Activated T-cell treated with anti-CD3 and anti-CD28 coated beads, Interleukin-2, amount 50 U/mL, for 24 hours (primary cell): Measurements from ENCODE around the gene SP140.
"Not testable (repeated sequence)": the region's sequence is repeated elsewhere in the genome, so short reads cannot be mapped to it uniquely, and the experiment has no call there.

Experiments
- DNase-seq: peaks from one replicate; pipeline ENCODE4 v3.0.0-alpha.2; 2020
- H3K27ac Mint-ChIP-seq: 2 replicates; pipeline ENCODE4 v1.8.0; 2020; ENCODE audit warnings: mild to moderate bottlenecking, mixed read lengths
- H3K27me3 Mint-ChIP-seq: 2 replicates; pipeline ENCODE4 v1.8.0; 2020; ENCODE audit warnings: mixed read lengths
- H3K36me3 Mint-ChIP-seq: 2 replicates; pipeline ENCODE4 v1.8.0; 2020; ENCODE audit warnings: low read depth, mixed read lengths
- H3K4me1 Mint-ChIP-seq: 2 replicates; pipeline ENCODE4 v1.8.0; 2020; ENCODE audit warnings: low read depth, mixed read lengths
- H3K4me3 Mint-ChIP-seq: 2 replicates; pipeline ENCODE4 v1.8.0; 2020; ENCODE audit warnings: mild to moderate bottlenecking, moderate library complexity, mixed read lengths
- H3K9me3 Mint-ChIP-seq: 2 replicates; pipeline ENCODE4 v1.8.0; 2020; ENCODE audit warnings: mixed read lengths

SP140 gene

GRCh38 chr2:230322561-230323384 lies 97.2 kb downstream of the SP140 start:
- DNase-seq: no peak
- peaks cover 5% of the 10 kb centered on the region for H3K9me3 Mint-ChIP-seq
- H3K36me3 Mint-ChIP-seq: peaks cover 29% of the 10 kb centered on the region
- H3K27ac Mint-ChIP-seq: no peak overlapping the region
- H3K27me3 Mint-ChIP-seq: no peaks in the 10 kb centered on the region
- H3K4me1 Mint-ChIP-seq: peaks cover 75% of the 10 kb centered on the region
- no peak overlapping the region for H3K4me3 Mint-ChIP-seq

- no peaks in the 10 kb centered on the region for H3K27me3 Mint-ChIP-seq
- peaks cover 5% of the 10 kb centered on the region for H3K9me3 Mint-ChIP-seq
- H3K27ac Mint-ChIP-seq: no peak overlapping the region
- peaks cover 26% of the 10 kb centered on the region for H3K36me3 Mint-ChIP-seq
- H3K4me1 Mint-ChIP-seq: peaks cover 72% of the 10 kb centered on the region
- H3K4me3 Mint-ChIP-seq: no peak overlapping the region
- no peak for DNase-seq
Observed at GRCh38 chr2:230323385-230324106, 98.0 kb downstream of the SP140 start.

GRCh38 chr2:230324503-230324902 lies 99.0 kb downstream of the SP140 start:
- H3K9me3 Mint-ChIP-seq: peaks cover 5% of the 10 kb centered on the region
- no peaks in the 10 kb centered on the region for H3K27me3 Mint-ChIP-seq
- H3K4me1 Mint-ChIP-seq: peaks cover 72% of the 10 kb centered on the region
- H3K4me3 Mint-ChIP-seq: no peak overlapping the region
- peaks cover 35% of the 10 kb centered on the region for H3K36me3 Mint-ChIP-seq
- DNase-seq: no peak
- H3K27ac Mint-ChIP-seq: peak overlapping the region; percentile 99

- peak overlapping the region; percentile 94 for H3K4me3 Mint-ChIP-seq
- peaks cover 75% of the 10 kb centered on the region for H3K4me1 Mint-ChIP-seq
- peak overlapping the region; percentile 99 for H3K27ac Mint-ChIP-seq
- peak; percentile 32 for DNase-seq
- peaks cover 3% of the 10 kb centered on the region for H3K9me3 Mint-ChIP-seq
- no peaks in the 10 kb centered on the region for H3K27me3 Mint-ChIP-seq
- H3K36me3 Mint-ChIP-seq: peaks cover 41% of the 10 kb centered on the region
Observed at GRCh38 chr2:230325316-230326243, 100.0 kb downstream of the SP140 start.

GRCh38 chr2:230326453-230327417 lies 101.2 kb downstream of the SP140 start, which contains the start of gene SP140L:
Gene SP140L, plus strand, starts transcription at chr2:230327193. Its CDS starts 77 bp downstream, at chr2:230327270.
- no peaks in the 10 kb centered on the region for H3K27me3 Mint-ChIP-seq
- peaks cover 76% of the 10 kb centered on the region for H3K4me1 Mint-ChIP-seq
- peak within 1 kb of the TSS; percentile 94 for H3K4me3 Mint-ChIP-seq
- peak within 1 kb of the TSS; percentile 99 for H3K27ac Mint-ChIP-seq
- H3K36me3 Mint-ChIP-seq: peaks cover 49% of the 10 kb centered on the region
- DNase-seq: peak; percentile 83
- H3K9me3 Mint-ChIP-seq: peaks cover 3% of the 10 kb centered on the region

- H3K27me3 Mint-ChIP-seq: no peaks in the 10 kb centered on the region
- peak overlapping the region; percentile 99 for H3K27ac Mint-ChIP-seq
- no peak for DNase-seq
- H3K36me3 Mint-ChIP-seq: peaks cover 58% of the 10 kb centered on the region
- H3K9me3 Mint-ChIP-seq: peaks cover 3% of the 10 kb centered on the region
- H3K4me1 Mint-ChIP-seq: peaks cover 76% of the 10 kb centered on the region
- H3K4me3 Mint-ChIP-seq: peak overlapping the region; percentile 94
Observed at GRCh38 chr2:230327418-230328154, 102.0 kb downstream of the SP140 start.

GRCh38 chr2:230328155-230328458 lies 102.6 kb downstream of the SP140 start:
- Mint-ChIP-seq H3K9me3 (no peaks in the 10 kb centered on the region), H3K36me3 (peaks cover 63% of the 10 kb centered on the region), H3K27me3 (no peaks in the 10 kb centered on the region), H3K4me3 (peak overlapping the region; percentile 94), H3K27ac (peak overlapping the region; percentile 82), H3K4me1 (peaks cover 76% of the 10 kb centered on the region)
- no peak for DNase-seq

- Mint-ChIP-seq H3K9me3 (peaks cover 6% of the 10 kb centered on the region), H3K27me3 (no peaks in the 10 kb centered on the region), H3K36me3 (peaks cover 77% of the 10 kb centered on the region), H3K27ac (peak overlapping the region; percentile 51), H3K4me3 (peak overlapping the region; percentile 94), H3K4me1 (peaks cover 92% of the 10 kb centered on the region)
- no peak for DNase-seq
Observed at GRCh38 chr2:230329946-230330605, 104.5 kb downstream of the SP140 start.

- DNase-seq: no peak
- Mint-ChIP-seq H3K36me3 (peaks cover 80% of the 10 kb centered on the region), H3K27ac (peak overlapping the region; percentile 51), H3K9me3 (peaks cover 6% of the 10 kb centered on the region), H3K4me1 (peaks cover 92% of the 10 kb centered on the region), H3K4me3 (peak overlapping the region; percentile 94), H3K27me3 (no peaks in the 10 kb centered on the region)
Observed at GRCh38 chr2:230330725-230331124, 105.2 kb downstream of the SP140 start.

GRCh38 chr2:230335461-230335863 lies 109.9 kb downstream of the SP140 start:
- Mint-ChIP-seq H3K36me3 (peaks cover 66% of the 10 kb centered on the region), H3K4me3 (peak overlapping the region; percentile 59), H3K9me3 (peaks cover 9% of the 10 kb centered on the region), H3K27me3 (no peaks in the 10 kb centered on the region), H3K27ac (peak overlapping the region; percentile 88), H3K4me1 (peaks cover 66% of the 10 kb centered on the region)
- DNase-seq: no peak

- Mint-ChIP-seq H3K9me3 (peaks cover 9% of the 10 kb centered on the region), H3K27me3 (no peaks in the 10 kb centered on the region), H3K4me3 (peak overlapping the region; percentile 59), H3K27ac (peak overlapping the region; percentile 88), H3K36me3 (peaks cover 61% of the 10 kb centered on the region), H3K4me1 (peaks cover 60% of the 10 kb centered on the region)
- DNase-seq: no peak
Observed at GRCh38 chr2:230335864-230336506, 110.4 kb downstream of the SP140 start.

- not testable (repeated sequence) for H3K27me3 Mint-ChIP-seq, H3K4me3 Mint-ChIP-seq, H3K27ac Mint-ChIP-seq, DNase-seq
- H3K4me1 Mint-ChIP-seq: peaks cover 50% of the 10 kb centered on the region
- H3K36me3 Mint-ChIP-seq: peaks cover 59% of the 10 kb centered on the region
- peaks cover 27% of the 10 kb centered on the region for H3K9me3 Mint-ChIP-seq
Observed at GRCh38 chr2:230341936-230342528, 116.5 kb downstream of the SP140 start.
